Bronchus fibroblast of lung (primary cell): ENCODE measurements around the gene PRSS12. TPM values are rescaled to one million over a fixed set of nuclear protein-coding genes. Genes with fewer than 3 reads are reported as not detected.

Experiments used
- total RNA-seq: library from RNA; depleted of rRNA; stranded (reverse); fragments of >200 nt; gene quantifications from 2 replicates; pipeline ENCODE4 v1.2.3, GENCODE V29; 2015

Gene PRSS12
- 29.4 and 30.3 TPM in 2 replicates for total RNA-seq

GRCh38 chr4:118352843-118353533, at the start of gene PRSS12:
Gene PRSS12, minus strand, starts transcription at chr4:118353003. Its CDS starts 283 bp downstream, at chr4:118352720.

